Neural cell (in vitro differentiated cells): ENCODE measurements around the gene TTC23L.

Experiments used
- CTCF ChIP-seq: fragments of 450-650 bp; IDR thresholded peaks from 2 replicates; pipeline ENCODE4 v1.5.1; 2014; ENCODE audit warnings: antibody characterized with exemption, mild to moderate bottlenecking, moderate library complexity; ENCODE audit not compliant: poor library complexity, severe bottlenecking
- POLR2AphosphoS5 ChIP-seq: IDR thresholded peaks from 2 replicates; pipeline ENCODE4 v1.6.1; 2012
- SMC3 ChIP-seq: fragments of 450-650 bp; conservative IDR thresholded peaks from 2 replicates; pipeline ENCODE4 v1.6.1; 2014; ENCODE audit warnings: antibody characterized with exemption, mild to moderate bottlenecking, moderate library complexity; ENCODE audit not compliant: poor library complexity
- TF ChIP-seq, protein P1 (sequence below): IDR thresholded peaks from 2 replicates; pipeline ENCODE4 v1.6.1; 2012; ENCODE audit warnings: borderline replicate concordance

GRCh38 chr5:34847552-34847951 lies 8.6 kb downstream of the TTC23L start:
- TF ChIP-seq CTCF (no peak), SMC3 (no peak), POLR2AphosphoS5 (no peak)
- TF ChIP-seq, protein P1, sequence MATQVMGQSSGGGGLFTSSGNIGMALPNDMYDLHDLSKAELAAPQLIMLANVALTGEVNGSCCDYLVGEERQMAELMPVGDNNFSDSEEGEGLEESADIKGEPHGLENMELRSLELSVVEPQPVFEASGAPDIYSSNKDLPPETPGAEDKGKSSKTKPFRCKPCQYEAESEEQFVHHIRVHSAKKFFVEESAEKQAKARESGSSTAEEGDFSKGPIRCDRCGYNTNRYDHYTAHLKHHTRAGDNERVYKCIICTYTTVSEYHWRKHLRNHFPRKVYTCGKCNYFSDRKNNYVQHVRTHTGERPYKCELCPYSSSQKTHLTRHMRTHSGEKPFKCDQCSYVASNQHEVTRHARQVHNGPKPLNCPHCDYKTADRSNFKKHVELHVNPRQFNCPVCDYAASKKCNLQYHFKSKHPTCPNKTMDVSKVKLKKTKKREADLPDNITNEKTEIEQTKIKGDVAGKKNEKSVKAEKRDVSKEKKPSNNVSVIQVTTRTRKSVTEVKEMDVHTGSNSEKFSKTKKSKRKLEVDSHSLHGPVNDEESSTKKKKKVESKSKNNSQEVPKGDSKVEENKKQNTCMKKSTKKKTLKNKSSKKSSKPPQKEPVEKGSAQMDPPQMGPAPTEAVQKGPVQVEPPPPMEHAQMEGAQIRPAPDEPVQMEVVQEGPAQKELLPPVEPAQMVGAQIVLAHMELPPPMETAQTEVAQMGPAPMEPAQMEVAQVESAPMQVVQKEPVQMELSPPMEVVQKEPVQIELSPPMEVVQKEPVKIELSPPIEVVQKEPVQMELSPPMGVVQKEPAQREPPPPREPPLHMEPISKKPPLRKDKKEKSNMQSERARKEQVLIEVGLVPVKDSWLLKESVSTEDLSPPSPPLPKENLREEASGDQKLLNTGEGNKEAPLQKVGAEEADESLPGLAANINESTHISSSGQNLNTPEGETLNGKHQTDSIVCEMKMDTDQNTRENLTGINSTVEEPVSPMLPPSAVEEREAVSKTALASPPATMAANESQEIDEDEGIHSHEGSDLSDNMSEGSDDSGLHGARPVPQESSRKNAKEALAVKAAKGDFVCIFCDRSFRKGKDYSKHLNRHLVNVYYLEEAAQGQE = no peak
